ENCODE results near the gene INPP5D.
"Not testable (repeated sequence)": the region's sequence is repeated elsewhere in the genome, so short reads cannot be mapped to it uniquely, and the experiment has no call there.

The INPP5D gene

DNA sequence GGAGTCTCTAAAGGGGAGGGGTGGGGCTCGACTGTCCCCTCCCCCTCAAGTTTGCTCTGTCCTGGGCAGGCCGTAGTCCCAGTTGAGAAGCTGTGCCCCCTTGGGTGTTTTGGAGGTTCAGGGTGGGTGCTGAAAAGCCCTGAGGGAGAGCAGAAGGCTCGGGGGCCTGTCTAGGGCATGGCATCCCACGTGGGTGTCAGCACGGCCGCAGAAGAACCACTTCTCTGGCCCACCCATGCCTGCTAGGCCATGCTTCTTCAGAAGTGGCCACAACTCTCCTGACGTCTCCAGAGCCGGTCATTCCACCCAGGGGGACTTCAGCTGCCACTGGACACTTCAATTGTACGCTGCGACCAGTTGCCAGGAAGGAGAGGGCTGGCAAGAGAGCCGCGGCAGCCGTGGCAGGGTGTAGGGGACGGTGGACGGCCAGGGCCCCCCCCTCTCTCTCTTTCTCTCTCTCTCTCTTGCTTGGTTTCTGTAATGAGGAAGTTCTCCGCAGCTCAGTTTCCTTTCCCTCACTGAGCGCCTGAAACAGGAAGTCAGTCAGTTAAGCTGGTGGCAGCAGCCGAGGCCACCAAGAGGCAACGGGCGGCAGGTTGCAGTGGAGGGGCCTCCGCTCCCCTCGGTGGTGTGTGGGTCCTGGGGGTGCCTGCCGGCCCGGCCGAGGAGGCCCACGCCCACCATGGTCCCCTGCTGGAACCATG, at the start of gene INPP5D:
TSS of gene INPP5D (plus strand) at position 546 of the 704 bp plus-strand sequence. CDS start at position 683, 137 bp downstream.
- no peak for DNase-seq

DNA sequence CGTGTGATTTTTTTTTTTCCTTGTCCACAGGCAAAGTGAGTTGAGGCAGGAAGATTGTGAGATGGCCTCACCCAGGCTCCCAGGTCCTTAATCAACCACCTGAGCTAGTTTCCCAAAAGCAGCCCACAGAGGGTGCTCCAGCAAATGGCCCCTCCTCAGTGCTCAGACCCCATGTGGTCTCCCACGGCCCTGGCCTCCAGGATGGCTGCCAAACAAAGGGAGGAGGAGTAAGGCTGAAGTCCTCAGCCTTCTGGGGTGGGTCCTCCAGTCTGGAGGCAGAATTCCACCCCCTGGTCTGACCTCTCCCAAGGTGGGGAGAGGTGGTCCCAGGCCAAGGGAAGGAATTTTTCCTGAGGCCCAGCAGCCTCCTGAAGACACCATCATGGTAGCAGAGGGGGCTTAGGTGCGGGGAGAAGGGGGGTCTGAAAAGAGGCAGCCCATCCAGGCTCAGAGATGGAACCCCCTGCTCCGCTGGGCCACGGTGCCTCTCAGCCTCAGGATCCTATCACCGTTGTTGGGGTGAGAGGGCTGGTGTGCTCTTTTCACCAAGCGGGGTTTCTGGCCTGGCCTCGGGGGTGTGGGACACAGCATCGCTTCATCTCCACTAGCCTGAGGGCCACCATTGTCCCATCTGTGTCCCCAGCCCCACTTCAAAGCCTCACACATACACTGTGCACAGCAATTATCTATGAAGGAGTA, 49.4 kb upstream of the INPP5D start:
- DNase-seq = no peak

DNA sequence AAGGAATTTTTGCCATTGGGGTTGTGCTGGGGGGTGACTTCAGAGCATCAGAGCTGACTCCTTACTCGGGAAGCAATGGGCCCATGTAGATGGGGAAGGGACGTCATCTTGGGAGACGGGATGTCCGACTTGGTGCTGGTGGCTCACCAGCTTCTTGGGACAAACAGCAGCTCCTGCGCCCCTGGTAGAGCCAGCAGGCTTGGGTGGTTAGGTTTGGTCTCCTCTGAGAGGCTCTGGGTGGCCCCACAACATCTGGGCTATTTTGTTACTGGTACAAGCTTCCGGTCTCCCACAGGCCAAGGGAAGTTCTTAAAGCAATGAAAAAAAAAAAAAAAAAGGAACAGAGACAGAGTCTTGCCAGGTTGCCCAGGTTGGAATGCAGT, 48.9 kb upstream of the INPP5D start:
- no peak for DNase-seq

DNA sequence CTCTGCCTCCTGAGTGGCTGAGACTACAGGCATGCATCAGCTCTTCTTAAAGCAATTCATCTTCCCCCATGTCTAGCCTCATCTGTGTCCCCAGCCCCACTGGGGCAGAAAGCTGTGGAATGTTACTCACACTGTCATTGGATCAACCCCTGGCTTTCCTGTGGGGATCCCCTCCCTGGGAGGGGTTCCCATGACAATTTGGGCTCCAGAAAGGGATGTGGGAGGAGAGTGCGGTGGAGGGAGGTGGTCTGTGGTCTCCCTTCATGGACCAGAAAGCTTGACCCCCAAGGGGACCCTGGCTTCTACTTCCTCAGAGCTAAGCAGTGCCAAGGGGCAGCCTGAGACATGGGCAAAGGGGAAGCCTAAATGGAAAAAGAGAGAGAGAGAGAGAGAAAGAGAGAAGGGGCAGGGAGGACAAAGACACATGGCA, 48.4 kb upstream of the INPP5D start:
- DNase-seq = no peak

DNA sequence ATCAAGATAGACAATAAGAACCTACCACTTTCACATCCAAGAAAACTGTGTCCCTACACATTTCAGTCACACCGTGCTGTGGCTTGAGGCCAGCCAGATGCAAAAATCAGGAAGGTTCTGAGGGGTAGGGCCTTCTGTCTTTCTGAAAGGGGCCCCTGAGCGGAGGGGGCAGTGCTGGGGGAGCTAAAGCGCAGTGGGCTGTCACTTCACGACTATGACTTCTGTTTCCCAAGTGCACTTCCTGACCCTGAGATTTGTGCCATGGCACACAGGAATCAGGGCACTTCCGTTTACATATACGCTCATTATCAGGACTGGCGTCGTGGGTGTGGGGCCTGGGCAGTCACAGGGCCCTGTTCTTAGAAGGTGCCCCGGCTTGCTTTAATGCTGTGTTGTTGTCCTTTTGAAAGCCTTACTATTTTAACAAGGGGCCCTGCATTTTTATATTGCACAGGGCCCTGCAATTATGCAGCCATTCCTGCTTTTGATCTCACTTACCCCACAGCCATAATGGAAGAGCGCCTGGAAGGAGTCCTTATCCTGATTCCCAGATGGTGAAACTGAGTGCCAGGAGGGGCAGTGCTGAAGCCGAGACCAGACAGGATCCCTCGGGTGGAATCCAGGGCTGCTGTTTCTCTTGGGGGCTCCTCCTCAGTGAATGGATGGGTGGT, 47.7 kb upstream of the INPP5D start:
- DNase-seq = no peak

DNA sequence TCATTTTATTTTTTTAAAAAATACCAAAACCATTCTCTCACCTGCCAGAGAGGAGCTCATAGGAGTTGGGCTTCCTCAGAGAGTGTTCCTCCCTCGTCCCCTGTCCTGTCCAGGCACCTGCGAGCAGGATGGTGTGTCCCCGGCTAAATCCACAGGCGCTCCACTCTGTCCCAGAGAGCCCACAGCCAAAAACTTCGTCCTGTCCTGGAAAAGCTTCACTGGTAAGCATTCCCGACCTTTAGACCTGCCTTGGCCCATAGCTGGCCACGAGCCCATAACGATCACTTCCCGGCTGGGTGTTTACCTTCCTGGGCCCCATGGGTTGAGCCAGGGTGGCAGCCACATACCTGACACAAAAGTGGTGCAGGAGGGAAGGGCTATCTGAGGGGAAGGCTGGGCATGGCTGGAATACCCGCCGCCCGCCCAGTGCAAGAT, 47.1 kb upstream of the INPP5D start, which contains the start of gene NGEF:
TSS of gene NGEF (minus strand) at position 230 of the 435 bp plus-strand sequence. CDS start 38,366 bp downstream, outside the sequence.
- no peak for DNase-seq

DNA sequence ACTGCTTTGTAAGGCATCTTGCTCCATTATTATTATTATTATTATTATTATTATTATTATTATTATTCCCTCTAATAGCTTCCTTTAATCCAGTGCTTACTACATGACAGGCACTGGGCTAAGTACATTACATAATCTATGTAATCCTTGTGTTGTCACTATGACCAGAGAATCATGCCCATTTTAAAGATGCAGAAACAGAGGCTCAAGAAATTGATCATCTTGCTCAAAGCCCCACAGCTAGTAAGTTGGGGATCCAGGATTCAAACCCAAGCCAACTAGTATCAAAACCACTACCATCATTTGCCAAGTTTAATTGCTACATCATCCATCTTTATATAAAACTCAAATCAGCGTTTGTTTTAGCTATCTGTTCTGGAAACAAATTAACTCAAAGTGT, 46.5 kb upstream of the INPP5D start:
- no peak for DNase-seq

DNA sequence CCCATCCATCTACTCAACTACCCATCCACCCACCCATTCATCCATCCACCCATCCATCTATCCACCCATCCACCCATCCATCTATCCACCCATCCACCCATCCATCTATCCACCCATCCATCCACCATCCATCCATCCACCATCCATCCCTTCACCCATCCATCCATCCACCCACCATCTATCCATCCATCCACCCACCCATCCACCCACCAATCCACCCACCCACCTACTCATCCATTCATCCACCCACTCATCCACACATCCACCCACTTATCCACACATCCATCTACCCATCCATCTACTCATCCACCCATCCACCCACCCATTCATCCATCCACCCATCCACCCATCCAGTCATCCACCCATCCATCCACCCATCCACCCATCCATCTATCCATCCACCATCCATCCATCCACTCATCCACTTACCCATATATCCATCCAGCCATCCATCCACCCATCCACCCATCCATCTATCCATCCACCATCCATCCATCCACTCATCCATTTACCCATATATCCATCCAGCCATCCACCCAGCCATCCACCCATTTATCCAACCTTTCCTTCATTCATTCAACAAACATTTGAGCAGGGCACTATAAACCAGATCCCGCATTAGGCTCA, 45.0 kb upstream of the INPP5D start:
- DNase-seq = no peak

DNA sequence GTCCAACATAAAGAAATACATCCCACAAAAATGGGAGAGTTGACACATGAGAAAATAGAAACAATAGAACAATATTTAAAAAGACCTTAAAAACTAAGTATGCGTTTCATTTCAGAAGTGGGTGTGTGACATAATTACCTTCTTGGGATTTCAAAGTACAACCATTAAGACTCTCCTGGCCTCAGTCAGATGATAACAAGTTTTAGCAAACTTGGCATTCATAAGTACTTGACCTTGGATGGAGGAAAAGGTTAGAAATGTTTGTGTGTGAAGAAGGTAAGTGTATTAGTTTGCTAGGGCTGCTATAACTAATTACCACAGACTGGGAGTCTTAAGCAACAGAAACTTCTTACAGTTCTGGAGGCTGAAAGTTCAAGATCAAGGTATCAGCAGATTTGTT, 42.2 kb upstream of the INPP5D start:
- DNase-seq = no peak

DNA sequence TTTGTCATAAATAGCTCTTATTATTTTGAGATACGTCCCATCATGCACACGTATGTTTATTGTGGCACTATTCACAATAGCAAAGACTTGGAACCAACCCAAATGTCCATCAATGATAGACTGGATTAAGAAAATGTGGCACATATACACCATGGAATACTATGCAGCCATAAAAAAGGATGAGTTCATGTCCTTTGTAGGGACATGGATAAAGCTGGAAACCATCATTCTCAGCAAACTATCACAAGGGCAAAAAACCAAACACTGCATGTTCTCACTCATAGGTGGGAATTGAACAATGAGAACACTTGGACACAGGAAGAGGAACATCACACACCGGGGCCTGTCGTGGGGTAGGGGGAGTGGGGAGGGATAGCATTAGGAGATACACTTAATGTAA, 40.5 kb upstream of the INPP5D start:
- DNase-seq = not testable (repeated sequence)

DNA sequence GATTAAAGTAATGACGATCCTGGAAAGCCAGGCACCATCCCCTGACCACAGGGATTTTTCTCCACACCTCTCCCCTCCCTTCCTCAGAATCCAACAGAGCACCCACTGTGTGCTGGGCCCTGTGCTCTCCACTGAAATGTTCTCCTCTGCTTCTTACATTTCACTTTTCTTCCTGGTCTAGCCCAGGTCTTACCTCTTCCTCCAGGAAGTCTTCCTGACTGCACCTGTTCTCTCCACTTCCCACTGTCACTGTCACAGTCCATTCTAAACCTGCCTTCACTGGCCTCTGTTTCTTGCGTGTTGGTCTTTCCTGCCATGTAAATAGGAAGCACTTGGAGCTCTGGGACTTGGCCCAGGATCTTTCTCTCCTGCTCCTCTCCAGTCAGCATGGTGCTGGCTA, 39.7 kb upstream of the INPP5D start:
- no peak for DNase-seq

DNA sequence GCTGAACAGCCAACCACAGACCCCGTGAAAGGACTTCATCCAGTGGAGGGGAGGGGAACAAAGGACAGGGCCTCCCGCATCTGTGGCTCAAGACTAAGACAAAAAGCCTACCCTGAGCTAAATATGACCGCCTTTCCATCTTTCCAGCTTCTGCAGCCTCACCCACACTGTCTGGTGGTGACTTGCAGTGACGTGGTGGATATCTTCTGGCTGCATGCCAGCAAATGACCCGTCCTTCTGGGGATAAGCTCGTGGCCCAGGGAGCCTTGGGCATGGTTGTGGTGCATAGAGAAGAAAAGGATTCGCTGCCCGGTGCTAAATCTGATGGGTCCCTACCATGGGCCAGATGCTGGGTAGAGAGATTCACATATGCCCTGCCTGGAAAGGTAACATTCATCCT, 38.4 kb upstream of the INPP5D start:
- no peak for DNase-seq

DNA sequence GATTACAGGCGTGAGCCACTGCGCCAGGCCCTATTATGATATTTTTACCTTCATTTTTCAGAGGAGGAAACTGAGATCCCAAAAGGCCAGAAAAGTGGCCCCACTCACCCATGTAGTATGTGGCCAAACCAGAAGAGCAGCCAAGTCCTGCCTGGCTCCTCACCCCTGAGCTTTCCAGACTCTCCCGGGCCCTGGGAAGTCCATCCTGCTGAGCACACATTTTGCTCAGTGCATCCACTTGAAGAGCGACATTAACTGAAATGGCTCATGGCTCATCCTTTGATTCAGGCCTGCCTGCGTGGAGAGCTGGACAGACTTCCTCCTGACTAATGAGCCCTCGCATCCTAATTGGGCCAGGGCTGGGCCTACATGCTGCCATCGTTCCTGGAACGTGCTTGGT, 37.6 kb upstream of the INPP5D start:
- no peak for DNase-seq

DNA sequence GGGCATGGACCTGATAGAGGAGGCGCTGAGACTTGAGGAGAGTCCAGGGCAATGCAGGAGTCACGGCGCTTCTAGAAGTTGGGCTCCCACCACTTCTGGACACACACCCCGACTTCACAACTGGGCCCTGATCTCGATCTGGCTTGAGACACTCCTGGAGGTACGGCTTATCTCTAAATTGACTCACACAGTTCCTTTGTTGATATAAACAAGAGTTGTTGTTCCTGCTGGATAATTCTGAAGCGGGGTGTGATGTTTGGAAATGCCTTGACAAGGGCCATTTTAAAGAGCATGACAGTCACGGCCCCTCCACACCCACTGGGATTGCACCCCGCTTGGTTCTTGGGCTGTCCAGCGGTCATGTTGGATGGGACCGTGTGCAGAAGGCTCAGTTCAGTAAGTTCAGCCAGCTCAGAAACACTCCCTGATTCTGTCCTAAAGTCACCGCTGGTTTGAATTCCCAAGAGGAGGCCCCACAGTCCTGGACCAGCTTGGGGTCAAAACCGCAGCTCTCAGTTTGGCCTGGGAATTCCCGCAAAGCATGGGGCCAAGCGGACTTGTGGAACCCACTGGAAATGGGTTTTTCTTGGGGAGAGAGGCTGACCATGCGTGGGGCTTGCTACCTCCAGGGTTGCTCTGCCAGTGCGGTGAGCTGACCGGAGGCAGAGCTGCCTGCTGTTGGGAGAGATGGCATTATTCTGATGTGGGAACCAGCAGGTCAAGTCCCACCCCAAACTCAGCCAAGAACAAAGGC, 37.0 kb upstream of the INPP5D start:
- no peak for DNase-seq

DNA sequence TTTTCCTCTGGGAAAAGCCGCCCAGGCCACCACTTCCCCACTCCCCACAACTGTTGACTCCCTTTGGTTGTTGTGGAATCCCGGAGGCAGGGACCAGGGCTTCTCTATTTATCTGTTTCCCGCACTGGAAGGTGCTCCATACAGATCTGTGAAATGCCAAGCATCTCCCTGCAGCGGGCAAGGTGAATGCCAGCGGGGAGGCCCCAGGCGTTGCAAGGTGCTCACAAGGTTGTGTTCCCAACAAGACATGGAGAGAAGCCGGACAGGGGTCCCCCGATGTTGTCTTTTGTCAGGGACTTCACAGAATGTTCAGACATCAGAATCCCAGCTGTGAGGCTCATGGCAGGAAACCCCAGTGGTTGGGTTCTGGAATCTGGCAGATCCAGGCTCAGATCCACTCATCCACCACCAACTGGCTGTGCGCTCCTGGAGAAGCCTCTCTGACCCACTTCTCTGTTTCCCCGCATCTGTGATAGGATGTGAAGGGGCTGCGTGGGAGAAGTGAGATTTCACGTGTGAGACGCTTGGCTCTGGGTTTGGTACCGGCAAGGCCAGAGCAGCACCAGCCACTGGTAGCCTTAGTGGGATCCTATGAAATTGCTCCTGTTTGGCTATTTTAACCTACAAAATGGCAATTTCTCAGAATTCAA, 36.3 kb upstream of the INPP5D start:
- no peak for DNase-seq

DNA sequence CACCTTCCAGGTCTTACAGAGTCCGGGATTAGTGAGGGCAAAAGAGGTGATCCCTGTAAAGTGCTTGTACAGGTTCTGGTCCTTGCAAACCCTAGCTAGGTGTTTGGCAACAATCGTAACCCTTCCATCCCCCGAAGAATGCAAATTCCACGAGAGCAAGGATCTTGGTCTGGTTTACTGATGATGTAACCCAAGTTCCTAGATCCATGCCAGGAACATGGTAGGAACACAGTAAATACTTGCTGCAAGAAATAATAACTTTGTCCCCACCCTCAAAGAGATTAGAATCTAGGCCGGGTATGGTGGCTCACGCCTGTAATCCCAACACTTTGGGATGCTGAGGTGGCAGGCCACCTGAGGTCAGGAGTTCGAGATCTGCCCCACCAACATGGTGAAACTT, 34.4 kb upstream of the INPP5D start:
- no peak for DNase-seq

DNA sequence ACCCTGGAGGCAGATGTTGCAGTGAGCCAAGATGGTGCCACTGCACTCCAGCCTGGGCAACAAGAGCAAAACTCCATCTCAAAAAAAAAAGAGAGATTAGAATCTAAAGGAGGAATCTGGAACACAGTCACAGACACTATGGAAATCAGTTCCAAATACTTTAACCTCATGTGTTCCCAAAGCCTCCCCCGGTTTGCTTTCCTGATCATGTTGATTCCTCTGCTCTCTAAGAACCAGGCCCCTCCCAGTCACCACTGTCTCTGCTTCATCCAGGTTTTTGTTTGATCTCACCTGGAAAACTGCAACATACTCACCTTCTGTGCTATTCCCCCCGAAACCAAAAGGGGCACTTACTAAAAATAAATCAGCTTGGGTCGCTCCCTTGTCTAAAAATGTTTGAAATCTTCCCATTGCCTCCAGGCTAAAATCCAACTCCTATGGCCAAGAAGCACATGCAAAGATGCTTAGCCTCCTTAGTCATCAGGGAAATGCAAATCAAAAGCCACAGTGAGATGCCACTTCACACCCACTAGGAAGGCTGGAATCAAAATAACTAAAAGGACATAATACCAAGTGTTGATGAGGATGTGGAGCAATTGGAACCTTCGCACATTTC, 33.8 kb upstream of the INPP5D start:
- DNase-seq = no peak

DNA sequence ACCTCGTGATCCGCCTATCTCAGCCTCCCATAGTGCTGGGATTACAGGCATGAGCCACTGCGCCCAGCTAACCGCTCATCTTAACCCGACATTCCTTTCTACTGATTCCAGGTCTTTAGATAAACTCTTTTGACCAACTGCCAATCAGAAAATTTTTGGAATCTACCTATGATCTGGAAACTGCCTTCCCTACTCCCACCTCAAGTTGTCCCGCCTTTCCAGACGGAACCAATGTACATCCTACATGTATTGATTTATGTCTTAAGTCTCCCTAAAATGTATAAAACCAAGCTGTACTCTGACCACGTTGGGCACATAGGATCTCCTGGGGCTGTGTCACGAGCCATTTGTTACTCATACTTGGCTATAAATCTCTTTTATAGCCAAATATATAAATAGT, 30.8 kb upstream of the INPP5D start:
- no peak for DNase-seq

DNA sequence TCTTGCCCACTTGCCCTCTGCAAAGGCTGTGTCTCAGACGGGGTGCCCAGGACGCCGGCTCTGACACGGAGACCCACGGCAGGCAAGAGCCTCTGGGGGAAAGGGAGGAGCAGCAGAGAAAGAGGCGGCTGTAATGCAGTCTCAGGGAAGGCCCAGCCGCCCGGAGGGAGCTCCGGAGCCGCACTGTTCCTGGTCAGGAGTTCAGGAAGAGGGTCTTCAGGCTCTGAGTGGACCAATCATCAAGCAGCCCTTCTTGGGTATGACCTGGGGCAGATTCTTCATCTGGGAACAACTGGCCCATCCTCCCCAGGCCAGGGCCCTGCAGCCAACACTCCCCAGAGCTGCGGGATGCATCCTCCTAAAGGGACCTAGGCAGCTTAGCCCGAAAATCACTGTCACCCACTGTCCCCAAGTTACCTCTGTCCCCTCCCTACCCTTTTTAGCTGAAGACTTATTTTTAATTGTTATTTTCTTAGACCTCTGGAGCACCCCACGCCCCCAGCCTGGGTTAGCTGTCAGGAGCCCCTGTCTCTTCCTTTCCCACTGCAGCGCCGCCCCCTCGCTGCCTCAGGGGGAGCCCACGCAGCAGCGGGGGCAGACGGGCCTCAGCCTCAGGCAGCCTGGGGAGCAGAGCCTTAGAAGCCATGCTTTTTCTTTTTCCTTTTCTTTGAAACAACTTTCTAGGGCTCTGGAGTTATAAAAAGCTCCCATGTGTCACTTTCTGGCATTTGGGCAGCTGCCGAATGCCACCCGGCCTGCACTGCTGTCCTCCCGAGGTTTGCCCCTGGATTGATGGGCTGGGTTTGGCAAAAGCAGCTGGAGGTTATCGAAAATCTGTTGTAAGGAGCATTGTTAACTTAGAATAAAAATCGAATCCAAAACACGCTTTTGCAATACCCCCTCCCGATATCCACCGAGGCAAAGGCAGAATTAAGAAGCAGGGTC, 28.3 kb upstream of the INPP5D start:
- DNase-seq = no peak

DNA sequence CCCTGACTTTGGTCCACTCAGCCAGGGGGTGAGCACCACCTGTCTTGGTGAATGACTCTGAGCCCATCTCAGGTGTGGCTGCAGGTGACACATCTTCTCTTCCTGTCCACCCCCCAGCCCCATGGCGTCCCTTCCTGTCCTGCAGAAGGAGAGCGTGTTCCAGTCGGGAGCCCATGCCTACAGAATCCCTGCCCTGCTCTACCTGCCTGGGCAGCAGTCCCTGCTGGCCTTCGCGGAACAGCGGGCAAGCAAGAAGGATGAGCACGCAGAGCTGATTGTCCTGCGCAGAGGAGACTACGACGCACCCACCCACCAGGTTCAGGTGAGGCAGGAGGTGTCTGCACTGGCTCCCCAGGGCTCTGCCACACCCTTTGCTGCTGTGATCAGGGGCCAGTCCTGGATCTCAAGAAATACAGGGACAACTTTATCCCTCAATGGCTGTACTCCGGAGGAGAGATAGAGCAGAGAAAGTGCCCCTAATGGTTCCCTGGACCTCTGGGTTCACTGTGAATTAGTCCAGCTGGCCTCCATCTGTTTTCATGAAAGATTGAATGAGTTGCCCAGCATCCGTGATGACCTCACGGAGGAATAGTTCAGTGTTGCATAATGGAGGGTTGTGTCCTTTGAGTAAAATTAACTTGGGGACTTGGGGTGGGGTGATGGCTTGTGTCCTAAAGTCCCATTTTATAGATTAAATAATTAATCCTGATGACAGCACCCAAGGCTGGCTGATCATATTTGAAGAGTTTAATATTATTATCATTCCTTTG, 27.4 kb upstream of the INPP5D start, which contains the start of gene NEU2:
TSS of gene NEU2 (plus strand) at position 122 of the 770 bp plus-strand sequence. CDS start at position 122, 0 bp downstream.
- DNase-seq = no peak
